Spleen (tissue), 11 donors: ENCODE results near the gene VSIG10L2. TPM values are rescaled to one million over a fixed set of nuclear protein-coding genes. Genes with fewer than 3 reads are reported as not detected.

ENCODE experiments used
- DNase-seq: peaks from one replicate; pipeline ENCODE4 v3.0.0-alpha.2; 2020
- H3K27ac ChIP-seq, 8 donors: fragments of 200-600 bp; sonication (generic) in 7 of 8; 1 replicate in 4 of 8; 2 replicates in 4 of 8; pipeline versions ENCODE4 v1.5.0 to v1.8.0; 2016 to 2021; ENCODE audit warnings: inconsistent platforms in 4 of 8, mild to moderate bottlenecking in 4 of 8, moderate library complexity in 1 of 8
- H3K27me3 ChIP-seq, 7 donors: fragments of 200-600 bp; sonication (generic) in 6 of 7; replicated peaks in 1 of 7; 1 replicate in 4 of 7; 2 replicates in 3 of 7; pipeline versions ENCODE4 v1.5.0 to v1.8.0; 2016 to 2021; ENCODE audit warnings: inconsistent platforms in 3 of 7, mild to moderate bottlenecking in 1 of 7
- H3K36me3 ChIP-seq, 6 donors: fragments of 200-600 bp; sonication (generic) in 5 of 6; 1 replicate in 4 of 6; 2 replicates in 2 of 6; pipeline versions ENCODE4 v1.5.0 to v1.8.0; 2016 to 2021; ENCODE audit warnings: inconsistent platforms in 2 of 6
- H3K4me1 ChIP-seq, 6 donors: fragments of 200-600 bp; sonication (generic) in 5 of 6; 1 replicate in 3 of 6; 2 replicates in 3 of 6; pipeline versions ENCODE4 v1.5.0 to v1.8.0; 2016 to 2021; ENCODE audit warnings: inconsistent platforms in 3 of 6
- H3K4me3 ChIP-seq, 8 donors: fragments of 200-600 bp; sonication (generic) in 7 of 8; 1 replicate in 4 of 8; 2 replicates in 4 of 8; pipeline versions ENCODE4 v1.5.0 to v1.8.0; 2016 to 2021; ENCODE audit warnings: inconsistent platforms in 4 of 8, mild to moderate bottlenecking in 4 of 8, moderate library complexity in 2 of 8
- H3K9me3 ChIP-seq, 8 donors: fragments of 200-600 bp; sonication (generic) in 7 of 8; 1 replicate in 4 of 8; 2 replicates in 4 of 8; pipeline versions ENCODE4 v1.5.0 to v1.8.0; 2016 to 2021; ENCODE audit warnings: inconsistent platforms in 4 of 8
- CTCF ChIP-seq, 11 experiments: fragments of 200-600 bp in 7 of 11; fragments of 450-650 bp in 4 of 11; sonication (generic) in 4 of 11; IDR thresholded peaks in 8 of 11; conservative IDR thresholded peaks in 3 of 11; 1 replicate in 7 of 11; 2 replicates in 4 of 11; pipeline versions ENCODE4 v1.4.0 to v1.8.0; 2016 to 2021; ENCODE audit warnings: antibody characterized with exemption in 11 of 11, inconsistent platforms in 4 of 11, mild to moderate bottlenecking in 1 of 11
- POLR2A ChIP-seq, 3 donors: fragments of 450-650 bp; IDR thresholded peaks; one replicate each; pipeline ENCODE4 v1.5.1; 2017; ENCODE audit warnings: antibody characterized with exemption in 3 of 3, mild to moderate bottlenecking in 1 of 3
- POLR2AphosphoS5 ChIP-seq, 3 donors: sonication (generic); formaldehyde crosslinking; IDR thresholded peaks; one replicate each; pipeline ENCODE4 v1.5.1; 2017; ENCODE audit warnings: antibody characterized with exemption in 3 of 3
- WGBS, 5 donors: extraction: QIAGEN DNeasy Blood & Tissue Kit in 3 of 5; methylation state at CpG; one replicate each; pipeline versions ENCODE4 v1.1.5 to v1.1.7; 2013 to 2018; 5-methylcytosine and 5-hydroxymethylcytosine counted together
- intact Hi-C: fragments of 100-400 bp; cut with DNase I; formaldehyde crosslinking; loops from one replicate; pipeline ENCODE4 v1.15.0; 2023; ENCODE audit warnings: low total_unique reads
- polyA plus RNA-seq, 3 donors: library from polyadenylated mRNA; stranded (reverse); fragments of 200-250 nt; gene quantifications; one replicate each; pipeline ENCODE4 v1.2.1, GENCODE V29; 2013
- total RNA-seq, 7 donors: library from RNA; depleted of rRNA in 3 of 7; stranded (reverse); fragments of >200 nt in 3 of 7; fragmentation: NEBNext Ultra II Directional in 4 of 7; extraction: Animal tissue kit (Norgen Biotek cat#: 25700) in 4 of 7; gene quantifications; one replicate each; pipeline versions ENCODE4 v1.1.0 to v1.2.1, GENCODE V29; 2016 to 2021
- donor health status: healthy with polysubstance abuse.
- donor health status: DM: no; HTN: no; CAD: no; lungs with moderate emphysema.
- donor health status: DM: no; HTN: no; CAD: no.
- donor health status: Bipolar disorder and iron deficiency.
- donor health status: healthy.
- donor health status: DM: no; HTN: no; CAD: no.
- donor health status: DM: yes; HTN: yes; CAD: no.

The VSIG10L2 gene
- total and polyA plus RNA-seq, 10 donors, result 1.2 to 7.1 (median 3.1) TPM; not detected in 1

- intact Hi-C loops, result loop anchor here (2.0 kb wide), 1 partner anchor 270 kb away; no protein-coding TSS in a partner anchor
- no peaks in the 10 kb centered on the region for H3K36me3 ChIP-seq
- no peak overlapping the region for H3K4me3 ChIP-seq
- WGBS, 5 donors, result 6 to 13% (median 12%) methylated on average over 8 of the region's 8 CpGs
- peaks cover 0 to 4% (median 0%) of the 10 kb centered on the region in 6 donors for H3K4me1 ChIP-seq
- TF ChIP-seq POLR2A (IDR thresholded peaks at IDR 0.05), result no peak
- TF ChIP-seq CTCF (IDR thresholded peaks at IDR 0.05 in 8 of 11, conservative IDR thresholded peaks at IDR 0.05 in 3 of 11), result peak in 10 of 11 experiments; percentile 23 to 79 (median 62)
- no peak for TF ChIP-seq POLR2AphosphoS5 (IDR thresholded peaks at IDR 0.05)
- H3K9me3 ChIP-seq, result no peaks in the 10 kb centered on the region
- H3K27me3 ChIP-seq, result peaks cover 0 to 47% (median 0%) of the 10 kb centered on the region in 7 donors
- no peak for DNase-seq
- no peak overlapping the region for H3K27ac ChIP-seq
These were observed 22.7 kb upstream of the VSIG10L2 start for GRCh38 chr11:125923012-125923579.

- Histone ChIP-seq H3K36me3 (no peaks in the 10 kb centered on the region), H3K4me1 (peaks cover 0 to 4% (median 0%) of the 10 kb centered on the region in 6 donors), H3K4me3 (no peak overlapping the region), H3K27me3 (peaks cover 0 to 42% (median 0%) of the 10 kb centered on the region in 7 donors), H3K27ac (no peak overlapping the region), H3K9me3 (no peaks in the 10 kb centered on the region)
- no peak for TF ChIP-seq CTCF (IDR thresholded peaks at IDR 0.05 in 8 of 11, conservative IDR thresholded peaks at IDR 0.05 in 3 of 11)
- no peak for TF ChIP-seq POLR2AphosphoS5 (IDR thresholded peaks at IDR 0.05)
- TF ChIP-seq POLR2A (IDR thresholded peaks at IDR 0.05), result no peak
- no peak for DNase-seq
- intact Hi-C loops, result loop anchor here (2.0 kb wide), 1 partner anchor 269 kb away; no protein-coding TSS in a partner anchor
- 86 to 97% (median 89%) methylated on average over 8 of the region's 8 CpGs for WGBS, 5 donors
These were observed 22.2 kb upstream of the VSIG10L2 start for GRCh38 chr11:125923633-125924032.

- intact Hi-C loops, result no loop called here
These were observed 21.3 kb upstream of the VSIG10L2 start for GRCh38 chr11:125924384-125925007.

More at GRCh38 chr11:125924384-125925007, 21.3 kb upstream of the VSIG10L2 start:
- no peak overlapping the region for H3K27ac ChIP-seq
- H3K4me1 ChIP-seq, result peaks cover 0 to 4% (median 0%) of the 10 kb centered on the region in 6 donors
- H3K9me3 ChIP-seq, result no peaks in the 10 kb centered on the region
- no peaks in the 10 kb centered on the region for H3K36me3 ChIP-seq
- no peak for DNase-seq
- H3K27me3 ChIP-seq, result peaks cover 0 to 39% (median 0%) of the 10 kb centered on the region in 7 donors
- TF ChIP-seq CTCF (IDR thresholded peaks at IDR 0.05 in 8 of 11, conservative IDR thresholded peaks at IDR 0.05 in 3 of 11) (no peak), POLR2A (IDR thresholded peaks at IDR 0.05) (no peak), POLR2AphosphoS5 (IDR thresholded peaks at IDR 0.05) (no peak)
- no peak overlapping the region for H3K4me3 ChIP-seq
- WGBS, 5 donors, result 79 to 93% (median 88%) methylated on average over 9 of the region's 9 CpGs
